ENCODE measurements around the gene GEN1.

The GEN1 gene

DNA sequence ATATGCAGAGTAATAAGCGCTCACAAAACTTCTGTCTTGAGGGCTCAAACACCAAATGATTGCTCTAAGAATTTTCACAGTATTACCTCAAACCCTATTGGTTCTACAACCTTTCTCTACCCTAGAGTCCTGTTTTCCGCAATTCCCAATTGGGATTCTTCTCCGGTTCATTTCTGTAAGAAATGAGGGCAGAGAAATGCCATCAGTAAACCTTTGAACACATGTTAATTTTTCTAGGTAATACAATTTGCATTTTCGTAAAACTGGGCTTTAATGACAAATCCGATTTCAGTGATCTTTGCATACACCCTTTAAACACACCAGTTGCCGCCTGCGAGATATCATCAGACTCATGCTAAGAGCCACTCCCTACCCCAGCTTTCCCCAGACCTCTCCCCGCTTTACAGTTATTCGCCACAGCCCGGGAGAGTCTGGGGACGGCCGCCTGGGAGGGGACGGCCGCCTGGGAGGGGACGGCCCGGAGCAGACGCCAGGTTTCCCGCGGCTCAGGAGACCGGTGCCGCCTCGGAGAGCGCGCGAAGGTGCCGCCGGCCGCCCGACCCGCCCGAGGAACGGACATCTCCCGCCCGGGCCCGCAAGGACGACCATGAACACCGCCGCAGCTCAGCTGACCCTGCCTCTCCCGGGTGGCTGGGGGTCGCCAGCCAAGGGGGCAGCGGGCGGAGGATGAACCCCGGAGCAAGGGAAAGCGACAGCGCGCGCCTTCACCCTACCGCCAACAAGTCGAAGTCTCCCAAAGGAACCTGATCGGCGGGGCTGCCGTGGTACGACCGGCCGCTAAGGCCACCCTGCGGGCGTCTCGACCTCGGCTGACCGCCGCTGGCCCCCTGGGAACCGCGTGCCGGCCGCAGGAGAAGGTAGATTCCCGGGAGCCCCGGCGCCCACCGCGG lies 791 bp upstream of the GEN1 start:
- peak overlapping the region; percentile 90 for H3K4me3 ChIP-seq (ENCODE audit: low read length)
- peak; percentile 50 for DNase-seq (ENCODE audit: low read depth)
- TF ChIP-seq CTCF (IDR thresholded peaks at IDR 0.05; ENCODE audit: insufficient read depth, low read depth, low read length, missing control alignments): no peak

- H3K4me3 ChIP-seq (ENCODE audit: low read length): peak overlapping the region; percentile 90
- peak; percentile 18 for DNase-seq (ENCODE audit: low read depth)
- no peak for TF ChIP-seq CTCF (IDR thresholded peaks at IDR 0.05; ENCODE audit: insufficient read depth, low read depth, low read length, missing control alignments)
Observed at GRCh38 chr2:17754773-17755425, 961 bp downstream of the GEN1 start.

DNA sequence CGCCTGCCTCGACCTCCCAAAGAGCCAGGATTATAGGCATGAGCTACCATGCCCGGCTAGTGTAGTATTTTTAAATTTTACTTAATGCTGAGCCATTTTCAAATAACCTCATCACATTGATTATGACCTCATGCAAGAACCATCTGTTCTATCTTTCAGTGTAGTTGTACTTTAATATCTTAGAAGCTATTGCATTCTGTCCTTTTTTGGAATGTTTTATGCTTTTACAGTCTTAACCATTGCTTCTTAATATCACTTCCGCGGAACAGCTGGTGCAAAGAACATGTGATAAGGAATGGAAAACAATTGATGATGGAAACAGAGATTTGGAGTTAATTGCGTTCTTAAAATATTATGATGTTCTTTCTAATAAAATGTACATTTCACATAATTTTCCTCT lies 2.7 kb downstream of the GEN1 start:
- no peak for TF ChIP-seq CTCF (IDR thresholded peaks at IDR 0.05; ENCODE audit: insufficient read depth, low read depth, low read length, missing control alignments)

DNA sequence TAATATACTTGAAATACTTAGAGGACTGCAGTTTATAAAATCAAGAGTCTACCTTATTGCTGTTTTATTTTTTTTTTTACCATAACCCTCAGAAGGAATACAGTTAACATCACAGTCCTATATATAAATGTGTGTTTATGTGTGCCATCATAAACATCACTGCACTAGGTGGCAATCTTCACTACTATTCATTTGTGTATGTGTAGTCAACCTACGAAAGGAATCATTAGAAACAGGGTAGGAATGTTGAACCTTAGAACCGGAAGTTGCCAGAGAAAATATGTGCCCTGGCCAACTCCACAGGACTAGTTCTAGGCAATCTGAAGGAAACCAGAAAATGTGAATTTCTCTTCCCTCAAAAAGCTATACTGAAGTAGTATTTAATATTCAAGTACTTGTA lies 3.4 kb downstream of the GEN1 start:
- DNase-seq (ENCODE audit: low read depth): peak; percentile 64
- peak; percentile 30 for TF ChIP-seq CTCF (IDR thresholded peaks at IDR 0.05; ENCODE audit: insufficient read depth, low read depth, low read length, missing control alignments)
- no peak overlapping the region for H3K4me3 ChIP-seq (ENCODE audit: low read length)

More for the DNA sequence above, 2.7 kb downstream of the GEN1 start:
- no peak for DNase-seq (ENCODE audit: low read depth)
- no peak overlapping the region for H3K4me3 ChIP-seq (ENCODE audit: low read length)

DNA sequence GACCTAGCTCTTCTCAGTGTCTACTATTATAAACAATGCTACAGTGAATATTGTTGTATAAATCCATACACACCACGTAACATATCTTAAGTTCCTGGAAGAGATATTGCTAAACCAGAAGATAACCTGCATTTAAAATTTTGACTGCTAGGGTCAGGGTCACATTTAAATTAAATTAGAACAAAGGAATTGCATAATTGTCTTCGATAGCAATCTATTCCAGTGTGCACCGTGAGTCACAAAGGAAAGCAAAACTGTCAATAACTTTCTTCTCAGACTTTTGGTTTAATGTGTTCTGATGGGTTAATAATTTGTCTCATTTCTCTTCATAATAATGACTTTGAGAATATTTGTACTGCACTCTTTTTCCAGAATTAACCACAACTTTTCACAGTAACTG lies 4.2 kb downstream of the GEN1 start:
- no peak for TF ChIP-seq CTCF (IDR thresholded peaks at IDR 0.05; ENCODE audit: insufficient read depth, low read depth, low read length, missing control alignments)
- H3K4me3 ChIP-seq (ENCODE audit: low read length): no peak overlapping the region

GRCh38 chr2:17759805-17760204 lies 5.9 kb downstream of the GEN1 start:
- no peak for TF ChIP-seq CTCF (IDR thresholded peaks at IDR 0.05; ENCODE audit: insufficient read depth, low read depth, low read length, missing control alignments)
- peak; percentile 35 for DNase-seq (ENCODE audit: low read depth)

More for the DNA sequence above, 4.2 kb downstream of the GEN1 start:
- DNase-seq (ENCODE audit: low read depth): no peak

More at GRCh38 chr2:17759805-17760204, 5.9 kb downstream of the GEN1 start:
- no peak overlapping the region for H3K4me3 ChIP-seq (ENCODE audit: low read length)

Data from epithelial cell of esophagus (primary cell).